ENCODE data around the gene CCDC54.

GRCh38 chr3:107347751-107348150, 29.5 kb upstream of the CCDC54 start:
- TF ChIP-seq CTCF (IDR thresholded peaks at IDR 0.05; ENCODE audit: borderline replicate concordance, extremely low read depth, low read length, poor library complexity, severe bottlenecking) = no peak
- no peak for TF ChIP-seq EZH2 (IDR thresholded peaks at IDR 0.05; ENCODE audit: borderline replicate concordance, low read depth, low read length, severe bottlenecking)

All from DND-41 (cell line).